HUES6 (cell line): Measurements from ENCODE around the gene TOPBP1.

Source experiments
- H3K27ac ChIP-seq: 2 replicates; pipeline ENCODE4 v1.7.0; 2013; ENCODE audit warnings: low read depth, mild to moderate bottlenecking, low read length, inconsistent platforms
- H3K27me3 ChIP-seq: 2 replicates; pipeline ENCODE4 v1.6.1; 2013; ENCODE audit warnings: low read length; ENCODE audit not compliant: control insufficient read depth, insufficient read depth
- H3K36me3 ChIP-seq: 2 replicates; pipeline ENCODE4 v1.6.1; 2013; ENCODE audit warnings: low read length; ENCODE audit not compliant: control insufficient read depth, insufficient read depth
- H3K4me1 ChIP-seq: 2 replicates; pipeline ENCODE4 v1.6.1; 2013; ENCODE audit warnings: low read length; ENCODE audit not compliant: control insufficient read depth, insufficient read depth
- H3K4me3 ChIP-seq: 2 replicates; pipeline ENCODE4 v1.5.1; 2013; ENCODE audit warnings: low read depth, low read length
- H3K9ac ChIP-seq: one replicate; pipeline ENCODE4 v1.6.1; 2013; ENCODE audit warnings: mild to moderate bottlenecking, low read length
- H3K9me3 ChIP-seq: 2 replicates; pipeline ENCODE4 v1.6.1; 2013; ENCODE audit warnings: low read depth, low read length; ENCODE audit not compliant: control insufficient read depth, insufficient read depth

Gene TOPBP1

GRCh38 chr3:133661454-133662277 lies at the start of gene TOPBP1:
Gene TOPBP1, minus strand, starts transcription at chr3:133661941. Its CDS starts 814 bp downstream, at chr3:133661127.
- Histone ChIP-seq H3K4me1 (peaks cover 3% of the 10 kb centered on the region), H3K9ac (peak within 1 kb of the TSS; percentile 98), H3K9me3 (no peaks in the 10 kb centered on the region), H3K27ac (peak within 1 kb of the TSS; percentile 91), H3K4me3 (peak within 1 kb of the TSS; percentile 80), H3K36me3 (peaks cover 23% of the 10 kb centered on the region), H3K27me3 (no peaks in the 10 kb centered on the region)

GRCh38 chr3:133711013-133711412 lies 49.3 kb upstream of the TOPBP1 start:
- Histone ChIP-seq H3K27me3 (peaks cover 25% of the 10 kb centered on the region; the same call in 1 of the 2 replicates), H3K9ac (no peak overlapping the region), H3K27ac (no peak overlapping the region), H3K36me3 (no peaks in the 10 kb centered on the region), H3K9me3 (no peaks in the 10 kb centered on the region), H3K4me1 (no peaks in the 10 kb centered on the region), H3K4me3 (no peak overlapping the region)

GRCh38 chr3:133709139-133709750 lies 47.5 kb upstream of the TOPBP1 start:
- Histone ChIP-seq H3K36me3 (no peaks in the 10 kb centered on the region), H3K4me1 (no peaks in the 10 kb centered on the region), H3K9ac (no peak overlapping the region), H3K27ac (no peak overlapping the region), H3K9me3 (no peaks in the 10 kb centered on the region), H3K4me3 (no peak overlapping the region), H3K27me3 (peaks cover 25% of the 10 kb centered on the region; the same call in 1 of the 2 replicates)

- no peaks in the 10 kb centered on the region for H3K4me1 ChIP-seq
- no peak overlapping the region for H3K4me3 ChIP-seq
- H3K27me3 ChIP-seq: peaks cover 25% of the 10 kb centered on the region; the same call in 1 of the 2 replicates
Observed at GRCh38 chr3:133706033-133706432, 44.3 kb upstream of the TOPBP1 start.

GRCh38 chr3:133703915-133704314 lies 42.2 kb upstream of the TOPBP1 start:
- no peaks in the 10 kb centered on the region for H3K4me1 ChIP-seq
- H3K9ac ChIP-seq: no peak overlapping the region

More at GRCh38 chr3:133706033-133706432, 44.3 kb upstream of the TOPBP1 start:
- Histone ChIP-seq H3K27ac (no peak overlapping the region), H3K36me3 (no peaks in the 10 kb centered on the region), H3K9me3 (no peaks in the 10 kb centered on the region), H3K9ac (no peak overlapping the region)

GRCh38 chr3:133701435-133702358 lies 40.0 kb upstream of the TOPBP1 start:
- no peaks in the 10 kb centered on the region for H3K9me3 ChIP-seq
- H3K9ac ChIP-seq: no peak overlapping the region
- H3K4me1 ChIP-seq: no peaks in the 10 kb centered on the region
- H3K27ac ChIP-seq: no peak overlapping the region
- peaks cover 2% of the 10 kb centered on the region; the same call in 1 of the 2 replicates for H3K27me3 ChIP-seq
- no peaks in the 10 kb centered on the region for H3K36me3 ChIP-seq
- no peak overlapping the region for H3K4me3 ChIP-seq

More at GRCh38 chr3:133703915-133704314, 42.2 kb upstream of the TOPBP1 start:
- Histone ChIP-seq H3K4me3 (no peak overlapping the region), H3K27ac (no peak overlapping the region), H3K36me3 (no peaks in the 10 kb centered on the region), H3K27me3 (peaks cover 9% of the 10 kb centered on the region; the same call in 1 of the 2 replicates), H3K9me3 (no peaks in the 10 kb centered on the region)

GRCh38 chr3:133700351-133700750 lies 38.6 kb upstream of the TOPBP1 start:
- Histone ChIP-seq H3K36me3 (no peaks in the 10 kb centered on the region), H3K9ac (no peak overlapping the region), H3K9me3 (no peaks in the 10 kb centered on the region), H3K4me1 (no peaks in the 10 kb centered on the region), H3K27ac (no peak overlapping the region), H3K27me3 (no peaks in the 10 kb centered on the region; the same call in 1 of the 2 replicates), H3K4me3 (no peak overlapping the region)

GRCh38 chr3:133699903-133700302 lies 38.2 kb upstream of the TOPBP1 start:
- Histone ChIP-seq H3K36me3 (no peaks in the 10 kb centered on the region), H3K4me3 (no peak overlapping the region), H3K27me3 (no peaks in the 10 kb centered on the region; the same call in 1 of the 2 replicates), H3K9ac (no peak overlapping the region), H3K27ac (no peak overlapping the region), H3K4me1 (no peaks in the 10 kb centered on the region), H3K9me3 (no peaks in the 10 kb centered on the region)

GRCh38 chr3:133699467-133699866 lies 37.7 kb upstream of the TOPBP1 start:
- Histone ChIP-seq H3K27me3 (no peaks in the 10 kb centered on the region; the same call in 1 of the 2 replicates), H3K27ac (no peak overlapping the region), H3K36me3 (no peaks in the 10 kb centered on the region), H3K4me3 (no peak overlapping the region), H3K9ac (no peak overlapping the region), H3K9me3 (no peaks in the 10 kb centered on the region), H3K4me1 (no peaks in the 10 kb centered on the region)

- Histone ChIP-seq H3K9me3 (no peaks in the 10 kb centered on the region), H3K9ac (no peak overlapping the region), H3K4me1 (no peaks in the 10 kb centered on the region), H3K4me3 (no peak overlapping the region), H3K36me3 (no peaks in the 10 kb centered on the region), H3K27ac (no peak overlapping the region), H3K27me3 (no peaks in the 10 kb centered on the region)
Observed at GRCh38 chr3:133697960-133698359, 36.2 kb upstream of the TOPBP1 start.
